ENCODE results near the gene C3orf22. TPM values are rescaled to one million over a fixed set of nuclear protein-coding genes. Genes with fewer than 3 reads are reported as not detected.

The C3orf22 gene
- total and polyA plus RNA-seq, 9 of the 15 experiments (the other 6 are each of a cell fraction or from before 2014, with no cell fraction given) = not detected

DNA sequence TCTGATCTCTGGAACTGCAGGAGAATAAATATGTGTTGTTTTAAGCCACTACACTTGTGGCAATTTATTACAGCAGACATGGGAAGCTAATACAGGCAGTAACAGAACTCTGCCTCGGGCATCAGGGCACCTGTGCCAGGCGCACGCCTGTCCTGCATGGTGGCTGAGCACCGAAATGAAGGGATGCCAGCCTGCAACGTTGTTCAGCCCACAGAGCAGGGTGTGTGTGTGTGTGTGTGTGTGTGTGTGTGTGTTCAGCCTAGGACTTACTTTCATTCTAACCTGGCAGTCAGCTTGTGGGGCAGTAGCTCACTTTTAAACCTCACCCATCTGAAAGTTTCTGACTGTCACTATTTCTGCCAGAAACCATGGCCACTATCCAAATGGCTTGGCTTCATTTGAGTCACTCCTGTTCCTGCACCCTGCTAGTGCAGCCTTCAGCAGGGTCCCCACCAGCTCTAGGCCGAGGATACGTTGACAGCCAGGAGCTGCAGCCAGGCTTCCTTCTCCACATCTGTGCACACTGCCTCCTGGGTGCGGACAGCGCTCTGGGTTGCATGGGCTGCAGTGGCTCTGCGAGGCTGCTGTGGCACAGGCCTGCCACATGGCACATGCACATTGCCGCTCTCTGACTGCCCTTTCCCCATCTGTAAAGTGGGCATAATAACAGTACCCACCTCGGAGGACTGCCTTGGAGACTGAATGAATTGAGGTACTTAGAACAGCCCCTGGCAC lies 45.6 kb downstream of the C3orf22 start:
- no peaks in the 10 kb centered on the region for H3K36me3 ChIP-seq (ENCODE audit: control insufficient read depth, insufficient read depth, low read length)
- FAIRE-seq = no peak

More for the DNA sequence above, 45.6 kb downstream of the C3orf22 start:
- in situ Hi-C loops (cut with MboI) = no loop called here
- no peaks in the 10 kb centered on the region for H3K9me1 ChIP-seq (ENCODE audit: control insufficient read depth, insufficient read depth, low read length)
- intact Hi-C loops (cut with micrococcal nuclease) = no loop called here
- TF ChIP-seq POLR2AphosphoS5 (IDR thresholded peaks at IDR 0.05; ENCODE audit: control insufficient read depth, insufficient read depth, low read depth, low read length) = no peak
- no peak for TF ChIP-seq SIX5 (IDR thresholded peaks at IDR 0.05; ENCODE audit: borderline replicate concordance in 1 of 2, insufficient read depth in 1 of 2, low read depth in 1 of 2, low read length in 2 of 2)
- TF ChIP-seq ZNF24 (IDR thresholded peaks at IDR 0.05) = no peak
- no peak for TF ChIP-seq HDAC6 (IDR thresholded peaks at IDR 0.05; ENCODE audit: low read depth, low read length)
- TF ChIP-seq, protein P1, sequence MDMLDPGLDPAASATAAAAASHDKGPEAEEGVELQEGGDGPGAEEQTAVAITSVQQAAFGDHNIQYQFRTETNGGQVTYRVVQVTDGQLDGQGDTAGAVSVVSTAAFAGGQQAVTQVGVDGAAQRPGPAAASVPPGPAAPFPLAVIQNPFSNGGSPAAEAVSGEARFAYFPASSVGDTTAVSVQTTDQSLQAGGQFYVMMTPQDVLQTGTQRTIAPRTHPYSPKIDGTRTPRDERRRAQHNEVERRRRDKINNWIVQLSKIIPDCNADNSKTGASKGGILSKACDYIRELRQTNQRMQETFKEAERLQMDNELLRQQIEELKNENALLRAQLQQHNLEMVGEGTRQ (CRISPR knock-in tag; IDR thresholded peaks at IDR 0.05) = no peak
- CTCF ChIA-PET (ENCODE audit: low intra/inter-chr PET ratio) = no interaction called here
- H3K4me1 ChIP-seq (replicated peaks in 1 of 2; ENCODE audit: control insufficient read depth in 2 of 2, insufficient read depth in 2 of 2, low read length in 2 of 2) = peaks cover 0 to 11% of the 10 kb centered on the region in 2 experiments; a peak in 2 of 5 replicates
- no peak overlapping the region for H2AFZ ChIP-seq (ENCODE audit: low read depth, low read length)
- H3K9ac ChIP-seq (ENCODE audit: insufficient read depth in 1 of 2, low read depth in 2 of 2, low read length in 2 of 2) = no peak overlapping the region; a peak in 1 of 4 replicates
- H3K79me2 ChIP-seq (ENCODE audit: control insufficient read depth, insufficient read depth, low read length) = no peaks in the 10 kb centered on the region
- no peaks in the 10 kb centered on the region; the same call in 1 of the 2 replicates for H4K20me1 ChIP-seq (replicated peaks; ENCODE audit: control insufficient read depth, insufficient read depth, low read length)
- POLR2A ChIA-PET = interaction anchor here (1.0 kb wide), 1 partner anchor 45 kb away, joined by 4 read pairs; no protein-coding TSS in a partner anchor
- H3K27me3 ChIP-seq (ENCODE audit: control insufficient read depth in 2 of 2, insufficient read depth in 2 of 2, low read length in 2 of 2) = peaks cover 2 to 33% of the 10 kb centered on the region in 2 experiments; a peak in 4 of 5 replicates
- ATAC-seq (no peak), DNase-seq (ENCODE audit: extremely low read depth in 1 of 4, low spot score in 3 of 4) (no peak)
- no peak overlapping the region for H3K27ac ChIP-seq (ENCODE audit: extremely low read depth, low read depth, low read length)
- H3K4me2 ChIP-seq (ENCODE audit: insufficient read depth, low read length) = no peak overlapping the region
- H3K4me3 ChIP-seq = no peak overlapping the region
- 0% methylated on average over 12 of the region's 12 CpGs for WGBS (ENCODE audit: insufficient coverage, low coverage, missing lambda C conversion rate)
- BruUV-seq (replicated peaks) = no TSS peak
- no peaks in the 10 kb centered on the region for H3K9me3 ChIP-seq (replicated peaks; ENCODE audit: control insufficient read depth, insufficient read depth, low read depth, low read length)

All from K562 (cell line).